GM12892 (cell line): ENCODE data around the gene ATP5F1D.

Experiments used
- DNase-seq: peaks from one replicate; pipeline ENCODE4 v3.0.0; 2011; ENCODE audit not compliant: insufficient read length
- FAIRE-seq: peaks from 2 replicates; lab custom pipeline; 2011; peaks lifted over from hg19 to GRCh38; lab: Jason Lieb, UNC
- POLR2A ChIP-seq: IDR thresholded peaks from 2 replicates; pipeline ENCODE4 v1.6.1; 2011; ENCODE audit warnings: low read depth, low read length, control low read depth
- POLR2AphosphoS5 ChIP-seq: IDR thresholded peaks from 2 replicates; pipeline ENCODE4 v1.6.1; 2011; ENCODE audit warnings: low read depth, low read length, control low read depth
- TAF1 ChIP-seq: IDR thresholded peaks from 2 replicates; pipeline ENCODE4 v1.6.1; 2011; ENCODE audit warnings: low read depth, mild to moderate bottlenecking, control low read depth, low read length, borderline replicate concordance

ATP5F1D gene

GRCh38 chr19:1229924-1230782, 11.4 kb upstream of the ATP5F1D start:
- FAIRE-seq (no peak), DNase-seq (no peak)
- TF ChIP-seq TAF1: no peak
- TF ChIP-seq POLR2AphosphoS5: no peak
- TF ChIP-seq POLR2A: no peak

- no peak for DNase-seq
- no peak for FAIRE-seq
- TF ChIP-seq POLR2A (no peak), POLR2AphosphoS5 (no peak), TAF1 (no peak)
Measured at GRCh38 chr19:1230783-1231489, 10.6 kb upstream of the ATP5F1D start.

GRCh38 chr19:1231729-1232637, 9.6 kb upstream of the ATP5F1D start:
- DNase-seq (no peak), FAIRE-seq (no peak)
- TF ChIP-seq TAF1 (no peak), POLR2A (no peak), POLR2AphosphoS5 (no peak)

GRCh38 chr19:1232652-1233072, 8.9 kb upstream of the ATP5F1D start:
- TF ChIP-seq POLR2A (no peak), TAF1 (no peak), POLR2AphosphoS5 (no peak)
- DNase-seq (no peak), FAIRE-seq (no peak)

- DNase-seq (no peak), FAIRE-seq (no peak)
- TF ChIP-seq POLR2A (no peak), TAF1 (no peak), POLR2AphosphoS5 (no peak)
Measured at GRCh38 chr19:1233115-1233667, 8.4 kb upstream of the ATP5F1D start.

GRCh38 chr19:1234051-1234954, 7.2 kb upstream of the ATP5F1D start:
- TF ChIP-seq TAF1 (no peak), POLR2A (no peak), POLR2AphosphoS5 (no peak)
- DNase-seq: no peak
- no peak for FAIRE-seq

GRCh38 chr19:1234955-1235380, 6.6 kb upstream of the ATP5F1D start:
- no peak for FAIRE-seq
- TF ChIP-seq POLR2AphosphoS5: no peak
- TF ChIP-seq POLR2A: no peak
- no peak for TF ChIP-seq TAF1
- no peak for DNase-seq

GRCh38 chr19:1235625-1236538, 5.7 kb upstream of the ATP5F1D start:
- DNase-seq (no peak), FAIRE-seq (no peak)
- TF ChIP-seq POLR2A (no peak), POLR2AphosphoS5 (no peak), TAF1 (no peak)

GRCh38 chr19:1236576-1236975, 5.0 kb upstream of the ATP5F1D start:
- TF ChIP-seq POLR2A (no peak), TAF1 (no peak), POLR2AphosphoS5 (no peak)
- no peak for DNase-seq
- FAIRE-seq: no peak
